Activated naive CD8-positive, alpha-beta T cell treated with anti-CD3 and anti-CD28 coated beads, Interleukin-2, amount 10 ng/mL, durations not matched to agents 7 days and 5 days (primary cell): ENCODE data around the gene SLC29A1. TPM values are rescaled to one million over a fixed set of nuclear protein-coding genes. Genes with fewer than 3 reads are reported as not detected.
A peak's percentile ranks its signal among the peaks of the same experiment; 100 is the strongest.

Source experiments
- ATAC-seq: fragments of 150-1000 bp; cut with Tn5 transposase; one replicate; pipeline ENCODE4 v1.10.0; 2021; ENCODE audit warnings: low read depth, moderate library complexity
- POLR2A ChIA-PET: fragments of 350-600 bp; sonication (Branson Sonifier 250); formaldehyde crosslinking; loops from one replicate; lab custom pipeline; 2021; ENCODE audit warnings: antibody characterized with exemption; lab: Charles Lee
- DNase-seq: peaks from one replicate; pipeline ENCODE4 v3.0.0; 2021
- H3K27ac Mint-ChIP-seq: one replicate; pipeline ENCODE4 v1.8.0; 2022; ENCODE audit warnings: mild to moderate bottlenecking, mixed read lengths
- H3K27me3 Mint-ChIP-seq: one replicate; pipeline ENCODE4 v1.8.0; 2022; ENCODE audit warnings: mild to moderate bottlenecking, moderate library complexity, mixed read lengths
- H3K36me3 Mint-ChIP-seq: one replicate; pipeline ENCODE4 v1.8.0; 2021; ENCODE audit warnings: mild to moderate bottlenecking, mixed read lengths
- H3K4me1 Mint-ChIP-seq: one replicate; pipeline ENCODE4 v1.8.0; 2021; ENCODE audit warnings: mixed read lengths
- H3K4me3 Mint-ChIP-seq: one replicate; pipeline ENCODE4 v1.8.0; 2022; ENCODE audit warnings: mild to moderate bottlenecking, moderate library complexity, mixed read lengths
- H3K9me3 Mint-ChIP-seq: one replicate; pipeline ENCODE4 v1.8.0; 2021; ENCODE audit warnings: mixed read lengths
- total RNA-seq, 2 experiments: library from RNA; stranded (reverse); gene quantifications; one replicate each; pipeline ENCODE4 v1.2.3, GENCODE V29; 2021

Gene SLC29A1
- total RNA-seq, 2 experiments from 2014 or later, result 22.5 to 24.0 TPM

- H3K27me3 Mint-ChIP-seq, result no peaks in the 10 kb centered on the region
- H3K9me3 Mint-ChIP-seq, result no peaks in the 10 kb centered on the region
- H3K27ac Mint-ChIP-seq, result peak overlapping the region; percentile 92
- peaks cover 58% of the 10 kb centered on the region for H3K4me1 Mint-ChIP-seq
- POLR2A ChIA-PET, result no interaction called here
- no peak overlapping the region for H3K4me3 Mint-ChIP-seq
- ATAC-seq (no peak), DNase-seq (no peak)
- H3K36me3 Mint-ChIP-seq, result peaks cover 24% of the 10 kb centered on the region
These were observed 35.5 kb downstream of the SLC29A1 start for GRCh38 chr6:44258921-44259320.

DNA sequence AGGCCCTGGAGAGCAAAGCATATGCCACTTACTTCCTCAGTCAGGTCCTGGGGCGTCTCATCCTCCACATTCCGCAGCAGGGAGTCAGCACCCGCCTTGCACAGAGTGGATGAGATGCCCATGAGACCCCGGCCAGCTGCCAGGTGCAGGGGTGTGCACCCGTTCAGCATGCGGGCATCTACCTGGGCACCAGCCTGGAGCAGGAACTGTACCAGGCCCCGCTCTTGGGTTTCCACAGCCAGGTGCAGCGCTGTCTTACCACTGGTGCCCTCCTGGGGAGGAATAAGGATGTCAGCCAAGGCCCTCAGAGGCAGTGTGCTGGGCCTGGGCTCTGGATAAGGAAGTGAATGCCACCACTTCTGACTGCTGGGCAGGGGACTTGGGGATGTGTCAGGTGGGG is 36.6 kb downstream of the SLC29A1 start:
- peaks cover 26% of the 10 kb centered on the region for H3K36me3 Mint-ChIP-seq
- ATAC-seq, result no peak
- POLR2A ChIA-PET, result interaction anchor here (1.3 kb wide), 1 partner anchor 14 kb away, joined by 4 read pairs; the partner anchor contains the start of gene HSP90AB1

DNA sequence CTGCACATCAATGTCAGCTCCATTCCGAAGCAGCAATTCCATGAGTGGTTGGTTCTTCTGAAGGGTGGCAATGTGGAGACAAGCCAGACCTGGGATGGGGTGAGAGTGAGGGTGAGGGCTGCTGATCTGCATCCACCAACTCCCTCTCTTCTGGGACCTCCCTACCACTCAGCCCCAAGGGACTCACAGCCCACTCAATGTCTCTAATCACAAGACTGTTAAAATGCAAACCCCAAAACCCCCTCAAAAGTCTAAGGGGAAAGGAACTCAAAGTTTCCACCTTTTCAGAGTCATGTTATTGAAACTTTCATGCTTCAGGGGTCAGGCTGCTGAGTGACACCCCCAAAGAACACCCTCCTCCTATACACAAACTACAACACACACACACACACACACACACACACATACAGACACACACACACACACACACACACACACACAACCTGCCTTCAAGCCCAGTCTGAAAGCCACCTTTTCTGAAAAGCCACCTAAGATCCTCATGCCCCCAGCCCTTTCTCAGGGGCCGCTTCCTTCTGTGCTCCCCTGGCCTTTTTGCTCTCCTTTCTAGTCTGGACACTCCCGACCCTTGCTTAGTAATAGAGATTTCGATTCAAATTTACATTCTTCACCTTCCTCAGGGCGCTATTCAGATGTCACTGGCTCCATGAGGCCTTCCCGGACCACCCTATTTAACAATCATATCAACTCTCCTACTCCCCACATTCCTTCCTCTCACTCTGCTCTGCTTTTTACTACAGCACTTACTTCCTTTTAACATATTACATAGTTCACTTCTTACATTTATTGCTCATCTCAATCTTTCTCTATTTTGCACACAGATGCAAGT is 37.3 kb downstream of the SLC29A1 start:
- H3K4me3 Mint-ChIP-seq, result no peak overlapping the region
- POLR2A ChIA-PET, result interaction anchor here (1.3 to 2.3 kb wide), 2 partner anchors 13 to 14 kb away, joined by 4 to 28 read pairs; partner anchors contain the start of gene HSP90AB1

More for the DNA sequence above, 36.6 kb downstream of the SLC29A1 start:
- Mint-ChIP-seq H3K9me3 (no peaks in the 10 kb centered on the region), H3K27ac (no peak overlapping the region), H3K4me1 (peaks cover 58% of the 10 kb centered on the region), H3K27me3 (no peaks in the 10 kb centered on the region), H3K4me3 (no peak overlapping the region)
- DNase-seq, result no peak

GRCh38 chr6:44261581-44261980 is 38.2 kb downstream of the SLC29A1 start:
- no peaks in the 10 kb centered on the region for H3K9me3 Mint-ChIP-seq
- no peak for DNase-seq
- no peak for ATAC-seq
- H3K36me3 Mint-ChIP-seq, result peaks cover 23% of the 10 kb centered on the region
- no peaks in the 10 kb centered on the region for H3K27me3 Mint-ChIP-seq
- no peak overlapping the region for H3K4me3 Mint-ChIP-seq
- POLR2A ChIA-PET, result interaction anchor here (1.4 to 2.3 kb wide), 2 partner anchors 14 to 16 kb away, joined by 6 to 28 read pairs; partner anchors contain the start of gene HSP90AB1
- H3K4me1 Mint-ChIP-seq, result peaks cover 52% of the 10 kb centered on the region
- H3K27ac Mint-ChIP-seq, result peak overlapping the region; percentile 98

More for the DNA sequence above, 37.3 kb downstream of the SLC29A1 start:
- H3K36me3 Mint-ChIP-seq, result peaks cover 26% of the 10 kb centered on the region
- peaks cover 55% of the 10 kb centered on the region for H3K4me1 Mint-ChIP-seq
- ATAC-seq, result no peak
- H3K27ac Mint-ChIP-seq, result peak overlapping the region; percentile 58
- no peaks in the 10 kb centered on the region for H3K27me3 Mint-ChIP-seq
- DNase-seq, result no peak
- no peaks in the 10 kb centered on the region for H3K9me3 Mint-ChIP-seq

DNA sequence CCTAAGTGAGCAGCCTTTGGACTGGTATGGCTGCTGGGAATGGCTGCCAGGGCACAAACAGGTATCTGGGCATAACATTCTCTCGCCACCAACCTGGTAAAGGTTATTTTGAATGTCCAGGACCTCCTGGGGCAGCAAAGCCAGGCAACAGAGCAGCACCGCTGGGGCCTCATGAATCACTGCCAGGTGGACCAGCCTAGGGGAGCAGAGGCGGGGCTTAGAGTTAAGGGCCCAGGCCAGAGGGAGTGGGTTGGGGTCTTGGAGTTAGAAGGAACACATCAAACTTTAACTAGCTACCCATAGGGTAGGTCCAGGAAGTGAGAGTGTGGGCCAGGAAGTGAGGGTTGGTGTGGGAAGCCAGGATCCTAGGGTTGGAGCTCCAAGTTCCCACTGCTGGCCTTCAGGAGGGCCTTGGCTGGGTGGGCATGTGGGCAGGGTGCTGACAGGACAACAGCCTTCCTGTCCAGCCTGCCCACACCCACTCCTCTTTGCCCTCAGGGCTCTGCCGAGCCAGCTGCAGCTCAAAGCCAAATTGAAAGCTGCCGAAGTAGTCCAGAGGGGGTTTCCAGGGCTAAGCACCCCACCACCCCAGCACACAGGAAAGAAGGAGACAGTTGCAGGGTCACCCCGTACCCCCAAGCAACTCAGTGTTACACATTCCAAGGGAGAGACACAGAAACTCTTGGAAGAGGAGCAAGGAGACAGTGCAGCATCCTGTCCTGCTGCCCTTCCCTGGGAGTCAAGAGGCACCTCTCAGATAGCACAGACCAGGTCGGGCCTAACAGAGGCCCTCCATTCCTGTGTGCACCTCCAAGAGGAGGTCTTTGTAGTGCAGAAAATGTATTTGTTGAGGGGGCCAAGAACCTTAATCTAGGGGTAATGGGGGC is 39.3 kb downstream of the SLC29A1 start:
- POLR2A ChIA-PET, result interaction anchor here (1.4 to 4.7 kb wide), 3 partner anchors 7 to 17 kb away, joined by 6 to 28 read pairs (median 23); partner anchors contain the start of gene HSP90AB1
- Mint-ChIP-seq H3K9me3 (no peaks in the 10 kb centered on the region), H3K4me1 (peaks cover 56% of the 10 kb centered on the region), H3K27ac (peak overlapping the region; percentile 98), H3K4me3 (peak overlapping the region; percentile 99), H3K36me3 (peaks cover 21% of the 10 kb centered on the region), H3K27me3 (no peaks in the 10 kb centered on the region)
- ATAC-seq (no peak), DNase-seq (no peak)

- DNase-seq, result no peak
- H3K27ac Mint-ChIP-seq, result peak overlapping the region; percentile 98
- peaks cover 16% of the 10 kb centered on the region for H3K36me3 Mint-ChIP-seq
- peak; percentile 7 for ATAC-seq
- POLR2A ChIA-PET, result interaction anchor here (1.1 to 4.7 kb wide), 5 partner anchors 8 to 49 kb away, joined by 3 to 30 read pairs (median 23); partner anchors contain the start of gene HSP90AB1
- H3K4me1 Mint-ChIP-seq, result peaks cover 51% of the 10 kb centered on the region
- peaks cover 5% of the 10 kb centered on the region for H3K27me3 Mint-ChIP-seq
- H3K4me3 Mint-ChIP-seq, result peak overlapping the region; percentile 99
- no peaks in the 10 kb centered on the region for H3K9me3 Mint-ChIP-seq
These were observed 40.1 kb downstream of the SLC29A1 start for GRCh38 chr6:44263354-44264100.

- H3K36me3 Mint-ChIP-seq, result peaks cover 11% of the 10 kb centered on the region
- no peaks in the 10 kb centered on the region for H3K9me3 Mint-ChIP-seq
- H3K4me3 Mint-ChIP-seq, result peak overlapping the region; percentile 99
- POLR2A ChIA-PET, result interaction anchor here (0.6 to 4.7 kb wide), 5 partner anchors 9 to 48 kb away, joined by 3 to 30 read pairs (median 4); partner anchors contain the start of gene HSP90AB1
- H3K4me1 Mint-ChIP-seq, result peaks cover 48% of the 10 kb centered on the region
- H3K27me3 Mint-ChIP-seq, result peaks cover 14% of the 10 kb centered on the region
- DNase-seq (peak; percentile 57), ATAC-seq (peak; percentile 33)
- H3K27ac Mint-ChIP-seq, result peak overlapping the region; percentile 98
These were observed 41.0 kb downstream of the SLC29A1 start for GRCh38 chr6:44264154-44265006.

DNA sequence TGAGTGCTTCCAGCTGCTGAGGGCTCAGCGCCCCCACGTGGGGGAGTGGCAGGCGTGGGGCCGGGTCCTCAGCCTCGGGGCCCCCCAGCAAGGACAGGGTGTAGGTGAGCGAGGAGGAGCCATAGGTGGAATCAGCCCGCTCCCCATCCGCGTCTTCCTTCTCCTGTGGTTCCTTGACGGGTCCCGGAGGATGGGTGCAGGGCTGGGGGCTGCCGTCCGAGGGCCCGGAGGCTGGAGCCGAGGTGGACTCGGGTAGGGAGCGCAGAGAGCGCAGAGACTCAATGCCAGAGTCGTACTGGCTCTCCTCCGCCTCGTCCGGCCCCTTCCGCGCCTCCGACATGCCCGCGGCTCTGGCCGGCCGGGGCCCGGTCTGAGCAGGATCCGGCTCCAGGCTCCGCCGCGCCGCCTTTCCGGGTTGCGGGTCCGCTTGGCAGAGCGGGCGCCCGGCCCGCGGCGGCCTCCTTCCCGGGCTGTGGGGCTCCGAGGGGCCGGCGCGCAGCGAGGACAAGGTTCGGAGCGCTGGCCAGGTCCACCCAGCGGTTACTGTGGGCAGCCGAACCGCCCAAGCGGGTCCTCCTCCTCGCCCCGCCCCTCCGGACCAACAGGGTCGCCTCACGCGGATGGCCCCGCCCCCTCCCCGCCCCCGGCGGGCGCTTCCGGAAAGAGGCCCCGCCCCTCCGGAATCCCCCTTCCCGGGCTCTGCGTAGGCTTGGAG is 41.8 kb downstream of the SLC29A1 start, which contains the start of gene NFKBIE:
TSS of gene NFKBIE (minus strand) at position 545 of the 715 bp plus-strand sequence. CDS start at position 340, 205 bp downstream.
- POLR2A ChIA-PET, result interaction anchor here (0.6 to 4.7 kb wide), 5 partner anchors 10 to 47 kb away, joined by 3 to 30 read pairs (median 4); partner anchors contain the start of gene HSP90AB1
- DNase-seq (peak; percentile 95), ATAC-seq (peak; percentile 69)
- peaks cover 54% of the 10 kb centered on the region for H3K4me1 Mint-ChIP-seq
- H3K9me3 Mint-ChIP-seq, result no peaks in the 10 kb centered on the region
- H3K4me3 Mint-ChIP-seq, result peak within 1 kb of the TSS; percentile 99
- H3K36me3 Mint-ChIP-seq, result peaks cover 11% of the 10 kb centered on the region
- H3K27me3 Mint-ChIP-seq, result peaks cover 22% of the 10 kb centered on the region
- peak within 1 kb of the TSS; percentile 98 for H3K27ac Mint-ChIP-seq

- peaks cover 54% of the 10 kb centered on the region for H3K4me1 Mint-ChIP-seq
These were observed 42.4 kb downstream of the SLC29A1 start for GRCh38 chr6:44265722-44266233.

DNA sequence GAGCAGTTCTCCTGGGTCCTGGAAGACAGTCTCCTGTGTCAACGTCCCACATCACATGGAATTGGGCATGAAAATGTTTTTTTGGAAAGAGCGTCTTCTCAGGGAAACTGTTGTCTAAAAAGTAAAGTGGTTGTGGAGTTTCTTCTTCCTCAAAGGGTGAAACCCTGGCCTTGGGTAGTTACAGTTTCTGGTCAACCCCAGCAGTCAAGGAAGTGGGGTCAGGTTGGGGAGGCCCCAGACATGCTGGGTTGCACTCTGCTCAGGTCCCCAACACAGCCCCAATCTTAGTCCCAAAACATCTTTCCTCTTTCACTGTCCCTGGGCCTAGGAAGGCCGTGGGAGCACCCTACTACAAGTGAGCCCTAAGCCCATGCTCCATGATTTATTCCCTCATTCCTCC is 43.0 kb downstream of the SLC29A1 start:
- ATAC-seq, result no peak

More at GRCh38 chr6:44265722-44266233, 42.4 kb downstream of the SLC29A1 start:
- peak overlapping the region; percentile 92 for H3K27ac Mint-ChIP-seq
- peaks cover 10% of the 10 kb centered on the region for H3K36me3 Mint-ChIP-seq
- POLR2A ChIA-PET, result interaction anchor here (2.8 to 4.7 kb wide), 2 partner anchors 11 to 19 kb away, joined by 23 to 30 read pairs; partner anchors contain the start of gene HSP90AB1
- no peaks in the 10 kb centered on the region for H3K9me3 Mint-ChIP-seq
- H3K4me3 Mint-ChIP-seq, result peak overlapping the region; percentile 99
- peaks cover 22% of the 10 kb centered on the region for H3K27me3 Mint-ChIP-seq
- no peak for ATAC-seq
- DNase-seq, result no peak

More for the DNA sequence above, 43.0 kb downstream of the SLC29A1 start:
- POLR2A ChIA-PET, result interaction anchor here (0.5 to 4.7 kb wide), 3 partner anchors 11 to 123 kb away, joined by 3 to 23 read pairs (median 3); no protein-coding TSS in a partner anchor
- H3K4me1 Mint-ChIP-seq, result peaks cover 49% of the 10 kb centered on the region
- peak overlapping the region; percentile 69 for H3K4me3 Mint-ChIP-seq
- peak overlapping the region; percentile 76 for H3K27ac Mint-ChIP-seq
- H3K36me3 Mint-ChIP-seq, result peaks cover 6% of the 10 kb centered on the region
- DNase-seq, result no peak
- H3K9me3 Mint-ChIP-seq, result no peaks in the 10 kb centered on the region
- H3K27me3 Mint-ChIP-seq, result peaks cover 27% of the 10 kb centered on the region
